ENCODE results near the gene TXNDC15.

The TXNDC15 gene

DNA sequence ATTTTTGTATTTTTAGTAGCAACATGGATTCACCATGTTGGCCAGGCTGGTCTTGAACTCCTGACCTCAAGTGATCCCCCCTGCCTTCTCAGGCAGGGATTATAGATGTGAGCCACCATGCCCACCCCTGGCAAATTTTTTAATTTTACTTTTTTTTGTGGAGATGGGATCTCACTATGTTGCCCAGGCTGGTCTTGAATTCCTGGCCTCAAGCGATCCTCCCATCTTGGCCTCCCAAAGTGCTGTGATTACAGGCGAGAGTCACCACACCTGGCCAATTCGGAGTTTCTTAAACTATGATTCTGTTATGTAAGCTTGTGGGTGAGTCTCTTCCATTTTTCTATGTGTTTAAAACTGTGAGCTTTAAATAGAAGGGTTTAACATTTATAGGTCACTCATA lies 58.3 kb downstream of the TXNDC15 start:
- DNase-seq: no peak

DNA sequence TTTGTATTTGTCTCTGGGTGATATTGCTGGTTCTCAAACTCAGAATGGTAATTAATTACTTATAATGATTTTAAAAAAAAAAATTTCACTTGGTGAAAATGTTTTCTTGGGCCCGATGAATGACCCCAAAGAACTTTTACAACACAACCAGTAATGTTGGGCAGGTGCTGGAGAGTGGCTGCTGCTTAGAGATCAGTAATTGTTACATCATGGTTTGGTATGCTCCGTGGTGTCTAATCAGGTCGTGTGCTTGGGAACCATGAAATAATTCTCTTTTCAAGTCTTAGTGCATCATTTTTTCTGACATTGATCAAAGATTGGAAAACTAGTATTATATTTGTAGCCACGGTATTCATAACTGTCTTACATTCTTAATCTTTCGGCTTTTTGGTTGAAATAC lies 60.0 kb downstream of the TXNDC15 start:
- no peak for DNase-seq

DNA sequence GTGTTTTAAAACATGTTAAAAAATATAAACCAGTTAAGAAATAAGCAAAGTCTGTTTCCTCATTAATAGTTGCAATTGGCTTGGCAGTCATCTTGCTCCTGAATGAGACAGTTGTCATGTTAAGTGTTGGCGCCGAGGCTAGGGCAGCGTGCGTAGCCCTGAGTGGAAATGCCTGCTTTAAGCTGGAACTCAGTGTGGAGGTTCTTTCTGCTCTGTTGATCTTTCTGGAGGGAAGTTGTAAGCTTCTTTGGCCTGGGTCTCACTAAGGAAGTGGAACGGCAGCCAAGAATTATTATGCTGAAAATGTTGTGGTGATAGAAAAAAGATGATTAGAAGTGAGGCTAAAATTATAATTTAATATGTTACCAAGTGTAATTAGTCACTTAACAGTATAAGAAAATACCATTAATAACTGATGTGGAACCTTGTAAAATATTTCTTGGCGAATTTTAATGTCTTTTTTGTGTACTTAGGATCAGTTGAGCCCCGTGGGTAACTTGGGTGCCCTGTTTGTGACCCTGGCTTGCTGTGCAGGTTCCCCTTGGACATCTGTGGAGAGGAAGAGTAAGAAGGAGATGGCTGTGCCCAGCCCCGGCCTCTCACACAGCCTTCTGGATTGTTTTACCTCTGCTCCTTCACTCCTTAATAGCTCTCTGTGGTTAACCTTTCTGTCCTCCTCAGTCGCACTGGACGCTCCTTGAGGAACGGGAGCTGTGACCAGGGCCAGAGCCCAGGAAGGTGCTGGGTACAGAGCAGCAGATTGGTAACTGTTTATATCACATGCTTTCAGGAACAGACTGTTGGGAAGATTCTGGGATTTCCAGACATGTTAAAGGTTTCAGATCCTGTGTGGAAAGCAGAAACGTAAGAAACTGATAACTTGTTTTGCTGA lies 61.8 kb downstream of the TXNDC15 start:
- DNase-seq: no peak

DNA sequence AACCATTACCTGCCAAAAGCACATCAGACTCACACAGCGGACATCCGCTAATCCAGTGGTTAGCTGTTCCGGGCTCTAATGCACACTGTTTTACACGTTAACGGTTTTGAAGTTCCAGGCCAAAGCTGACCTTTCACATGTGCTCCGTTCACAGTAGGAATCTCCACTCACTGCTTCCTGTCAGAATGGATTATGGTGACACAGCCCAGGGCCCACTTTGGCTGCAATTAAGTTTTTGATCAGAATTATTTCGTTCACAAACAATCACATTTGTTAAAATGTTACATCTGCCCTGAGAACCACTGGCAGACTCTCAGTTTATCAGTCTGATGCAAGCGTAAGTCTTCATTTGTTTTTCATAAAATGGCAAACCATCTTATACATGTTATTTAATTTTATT lies 63.4 kb downstream of the TXNDC15 start:
- DNase-seq: peak; percentile 84

DNA sequence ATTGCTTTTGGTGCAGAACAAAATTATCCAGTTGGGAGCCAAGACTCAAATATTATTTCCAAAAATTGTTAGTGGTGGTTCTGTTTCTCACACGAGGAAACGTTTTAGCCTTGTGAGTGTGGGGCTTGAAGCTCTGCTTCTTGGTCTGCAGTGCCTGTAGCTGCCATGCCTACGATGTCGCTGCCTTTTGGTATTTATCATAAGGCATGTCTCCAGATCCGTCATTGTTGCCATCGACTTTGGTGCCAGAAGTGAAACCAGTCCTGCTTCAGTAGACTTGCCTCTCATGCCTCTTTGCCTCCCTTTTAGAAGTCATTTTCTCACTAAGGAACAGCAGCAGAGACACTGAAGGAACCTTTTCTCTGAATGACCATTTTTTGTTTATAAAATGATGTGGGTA lies 63.9 kb downstream of the TXNDC15 start:
- DNase-seq: peak; percentile 44

DNA sequence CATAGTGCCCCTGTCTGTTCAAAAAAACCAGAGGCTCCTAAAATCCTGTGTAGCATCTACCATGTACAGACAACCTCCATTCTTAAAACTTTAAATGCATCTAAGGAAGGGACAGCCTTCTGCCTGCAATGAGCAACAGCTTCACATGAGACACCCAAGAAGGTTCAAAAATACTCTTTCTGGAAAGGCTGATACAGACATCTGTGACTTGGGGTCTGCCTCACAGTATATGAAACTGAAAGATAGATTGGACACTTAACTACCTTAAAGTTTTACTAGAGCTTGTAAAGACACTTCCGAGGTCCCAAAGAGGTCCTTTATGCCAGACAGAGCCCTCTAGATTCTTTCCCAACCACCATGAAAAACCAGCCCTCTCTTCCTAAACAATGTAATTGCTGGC lies 65.3 kb downstream of the TXNDC15 start:
- DNase-seq: no peak

DNA sequence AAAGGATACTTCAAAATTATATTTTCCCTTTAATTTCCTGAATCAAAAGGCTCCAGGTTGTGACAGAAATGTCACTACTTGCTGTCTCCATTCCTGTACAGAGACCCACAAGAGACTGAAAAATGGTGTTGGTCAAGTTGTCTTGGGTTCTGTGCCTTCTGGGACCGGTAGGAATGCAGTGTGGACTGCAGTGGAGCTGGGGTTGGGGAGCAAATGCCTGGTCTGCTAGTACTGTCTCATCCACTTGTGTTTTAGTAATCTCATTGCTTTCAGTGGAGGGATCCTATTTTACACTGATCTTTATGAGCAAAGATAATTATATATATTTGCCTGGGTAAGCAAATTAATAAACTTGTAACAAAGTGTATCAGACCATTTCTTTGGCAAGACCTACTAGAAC lies 69.4 kb downstream of the TXNDC15 start:
- no peak for DNase-seq

DNA sequence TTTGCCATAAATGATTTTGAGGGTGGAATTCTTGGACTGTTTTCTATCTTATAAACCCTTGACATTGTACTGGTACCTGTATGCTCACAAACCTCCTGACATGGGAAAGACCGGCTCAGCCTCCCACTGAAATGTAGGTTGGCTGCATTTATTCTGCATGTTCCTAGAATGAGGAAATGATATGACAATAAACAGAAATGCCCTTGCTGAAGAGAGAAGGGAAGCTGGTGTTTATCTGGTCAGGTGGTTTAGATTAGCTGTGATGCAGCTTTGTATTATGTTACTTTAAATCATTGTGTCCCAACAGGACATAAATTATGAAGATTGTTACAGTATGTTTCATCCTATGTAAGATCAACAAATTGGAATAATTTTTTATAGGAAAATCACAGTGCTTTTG lies 70.5 kb downstream of the TXNDC15 start:
- DNase-seq: no peak

DNA sequence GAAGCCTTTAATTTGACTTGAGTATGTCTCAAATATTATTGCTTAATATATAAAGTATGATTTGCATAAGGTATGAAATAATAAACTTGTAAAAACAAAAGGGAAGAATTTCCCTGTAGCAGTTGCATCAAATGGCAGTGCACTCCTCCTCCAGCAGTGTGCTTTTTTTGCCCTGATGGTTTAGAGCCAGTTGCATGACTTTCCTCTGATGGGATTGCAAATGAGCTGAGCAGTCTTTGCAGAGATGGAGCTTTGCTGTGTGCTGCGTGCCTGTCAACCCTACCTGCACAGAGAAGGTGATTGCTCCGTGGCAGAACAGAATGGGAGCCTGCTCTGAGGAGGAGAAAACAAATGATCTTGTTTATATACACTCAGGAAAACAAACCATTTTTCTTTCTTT lies 70.9 kb downstream of the TXNDC15 start:
- DNase-seq: no peak

DNA sequence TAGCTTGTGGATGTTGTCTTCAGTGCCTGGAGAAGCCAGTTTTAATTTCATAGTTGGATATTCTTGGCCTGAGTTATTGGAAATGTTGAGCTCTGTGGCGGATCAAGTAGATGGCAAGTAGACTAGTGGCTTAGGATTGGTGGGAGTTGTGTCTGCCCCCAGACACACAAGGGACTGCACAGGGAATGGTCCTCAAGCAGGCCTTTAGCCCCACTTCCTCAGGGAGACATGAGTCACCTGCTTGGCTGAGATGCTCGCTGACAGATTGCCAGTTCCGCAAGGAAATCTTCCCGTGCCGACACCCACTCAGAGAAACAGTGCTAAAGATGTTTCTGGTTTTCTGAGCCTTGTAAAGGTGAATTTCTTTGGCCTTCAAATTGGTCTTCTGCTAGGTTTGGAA lies 74.7 kb downstream of the TXNDC15 start:
- no peak for DNase-seq

DNA sequence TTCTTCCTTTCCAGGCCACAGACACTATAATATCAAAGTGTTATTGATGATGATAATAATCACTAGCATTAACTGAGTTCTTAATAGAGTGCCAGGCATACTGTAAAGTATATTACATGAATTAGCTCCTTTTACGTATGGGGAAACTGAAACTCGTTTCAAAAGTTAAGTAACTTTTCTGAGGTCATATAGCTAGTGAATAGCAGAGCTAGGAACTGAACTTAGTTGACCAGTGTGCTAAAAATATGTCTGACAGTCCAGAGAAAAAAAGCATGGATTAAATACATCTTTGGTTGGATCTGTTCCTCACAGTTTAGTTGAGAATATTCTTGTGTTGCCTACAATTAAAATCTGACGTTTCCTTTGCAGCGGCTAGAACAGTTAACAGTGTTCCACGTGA lies 75.1 kb downstream of the TXNDC15 start:
- DNase-seq: no peak
